ENCODE results near the gene FAHD2B.
"Not testable (repeated sequence)": the region's sequence is repeated elsewhere in the genome, so short reads cannot be mapped to it uniquely, and the experiment has no call there.

The FAHD2B gene

DNA sequence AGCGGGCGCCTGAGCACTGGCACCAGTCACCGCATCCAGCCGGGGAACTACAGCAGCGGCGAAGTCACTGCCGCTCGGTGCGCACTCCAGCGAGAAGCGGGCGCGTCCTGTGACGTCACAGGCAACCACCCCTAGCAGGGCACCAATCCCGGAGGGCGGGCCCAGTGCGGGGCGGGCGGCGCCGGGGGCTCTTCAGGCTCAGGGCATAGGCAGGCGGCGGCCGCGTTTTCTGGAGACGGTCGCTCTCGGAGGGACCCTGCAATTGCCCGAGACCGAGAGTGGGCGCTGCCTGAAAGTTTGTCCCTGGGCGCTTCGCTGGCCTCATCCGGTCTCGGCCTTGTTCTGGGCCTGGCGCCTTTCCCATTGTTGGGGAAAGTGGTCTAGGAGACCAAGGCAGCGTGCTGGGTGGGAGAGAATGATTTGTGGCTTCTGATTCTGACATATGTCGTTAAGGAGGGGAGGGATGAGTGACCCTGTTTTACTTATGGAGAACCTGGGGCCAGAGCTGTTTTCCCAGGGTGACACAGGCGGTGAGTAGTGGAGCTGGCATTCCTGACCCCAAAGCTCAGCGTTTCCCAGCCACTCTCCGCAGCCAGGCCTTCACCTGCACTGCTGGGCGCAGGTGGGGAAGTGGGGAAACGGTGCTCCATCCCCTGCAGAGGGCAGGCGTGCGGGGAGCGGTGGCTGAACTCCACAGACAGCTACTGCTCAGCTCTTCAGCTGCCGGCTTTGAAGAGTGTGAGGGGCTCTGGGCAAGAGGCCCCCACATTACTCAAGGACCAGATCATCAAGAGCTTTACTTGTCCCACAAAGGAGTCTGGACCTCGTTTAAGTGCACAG, at the start of gene FAHD2B:
Gene FAHD2B, minus strand, starts transcription at position 111 of the 840 bp plus-strand sequence. CDS start 3,176 bp downstream, outside the sequence.
- DNase-seq (ENCODE audit: low spot score) = peak; percentile 74

DNA sequence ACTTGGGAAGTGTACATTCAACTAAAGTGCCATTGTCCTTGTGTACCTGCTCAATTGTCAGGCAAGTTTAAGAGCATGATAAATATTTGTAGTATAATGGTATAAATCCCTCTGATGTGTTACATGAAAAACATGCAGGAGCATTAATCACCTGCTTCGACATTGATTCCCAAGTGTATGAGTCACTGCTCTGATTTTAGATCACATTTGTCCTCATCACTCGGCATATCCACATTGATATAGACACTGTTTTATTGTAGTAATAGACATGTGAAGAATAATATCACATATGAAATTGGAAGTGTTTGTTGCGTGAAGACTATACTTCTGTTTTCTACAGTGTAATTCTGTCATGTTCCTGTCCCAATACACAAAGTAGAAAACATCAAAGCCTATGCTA, 49.3 kb upstream of the FAHD2B start:
- DNase-seq (ENCODE audit: low spot score) = not testable (repeated sequence)

DNA sequence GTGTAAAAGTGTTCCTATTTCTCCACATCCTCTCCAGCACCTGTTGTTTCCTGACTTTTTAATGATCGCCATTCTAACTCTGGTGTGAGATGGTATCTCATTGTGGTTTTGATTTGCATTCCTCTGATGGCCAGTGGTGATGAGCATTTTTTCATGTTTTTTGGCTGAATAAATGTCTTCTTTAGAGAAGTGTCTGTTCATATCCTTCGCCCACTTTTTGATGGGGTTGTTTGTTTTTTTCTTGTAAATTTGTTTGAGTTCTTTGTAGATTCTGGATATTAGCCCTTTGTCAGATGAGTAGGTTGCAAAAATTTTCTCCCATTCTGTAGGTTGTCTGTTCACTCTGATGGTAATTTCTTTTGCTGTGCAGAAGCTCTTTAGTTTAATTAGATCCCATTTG, 34.4 kb upstream of the FAHD2B start:
- not testable (repeated sequence) for DNase-seq (ENCODE audit: low spot score)

DNA sequence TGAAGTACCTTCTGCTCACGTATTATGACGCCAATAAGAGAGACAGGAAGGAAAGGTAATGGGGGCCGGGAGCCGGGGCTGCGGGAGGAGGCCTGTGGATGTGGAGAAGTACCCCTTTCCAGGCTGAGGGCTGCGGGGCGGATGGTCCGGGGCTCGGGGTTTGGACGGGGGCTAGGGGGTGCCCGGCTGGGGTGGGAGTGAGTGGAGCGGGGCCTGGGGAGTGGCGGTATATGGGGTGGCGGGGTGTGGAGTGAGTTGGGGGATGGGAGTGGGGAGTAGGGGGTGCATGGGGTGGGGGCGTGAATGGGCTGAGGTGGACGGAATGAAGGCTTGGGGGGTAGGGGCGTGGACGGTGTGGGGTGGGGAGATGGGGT, 19.2 kb upstream of the FAHD2B start:
- DNase-seq (ENCODE audit: low spot score) = peak; percentile 22

DNA sequence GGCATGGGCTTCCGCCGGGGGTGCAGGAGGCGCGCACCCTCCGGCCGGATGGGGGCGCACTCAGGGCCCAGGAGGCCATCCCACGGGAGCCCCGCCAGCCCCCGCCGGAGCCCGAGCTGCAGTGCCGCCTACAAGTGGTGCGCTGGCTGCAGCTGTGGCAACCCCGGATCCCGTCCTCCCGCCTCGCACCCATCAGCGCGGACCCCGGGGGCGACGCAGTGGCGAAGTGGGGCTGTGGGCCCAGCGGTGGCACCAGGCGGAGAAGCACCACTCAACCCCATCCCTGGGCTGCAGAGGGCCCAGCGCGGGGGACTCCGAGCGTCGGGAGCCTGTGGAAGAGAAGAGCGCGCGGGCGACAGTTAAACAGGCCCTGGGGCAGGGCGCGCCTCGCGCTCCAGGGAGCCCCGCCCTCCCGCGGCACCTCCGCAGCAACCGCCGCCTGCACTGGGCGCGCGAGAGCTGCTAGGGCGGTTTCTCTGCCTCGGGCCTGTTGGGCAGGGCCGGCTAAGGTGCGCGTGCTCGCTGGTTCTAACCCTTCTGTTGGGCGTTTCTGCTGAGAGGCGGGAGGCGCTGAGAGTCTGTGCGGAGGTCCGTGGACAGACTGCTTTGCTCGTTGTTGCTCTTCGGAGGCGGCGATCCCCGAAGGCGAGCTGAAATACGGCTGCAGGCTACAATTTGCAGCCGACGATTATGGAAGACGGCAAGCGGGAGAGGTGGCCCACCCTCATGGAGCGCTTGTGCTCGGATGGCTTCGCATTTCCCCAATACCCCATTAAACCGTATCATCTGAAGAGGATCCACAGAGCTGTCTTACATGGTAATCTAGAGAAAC, 18.6 kb upstream of the FAHD2B start, which contains the start of gene ANKRD36:
Gene ANKRD36, plus strand, starts transcription at position 104 of the 832 bp plus-strand sequence. Its CDS starts 587 bp downstream, at position 691.
- peak; percentile 88 for DNase-seq (ENCODE audit: low spot score)

DNA sequence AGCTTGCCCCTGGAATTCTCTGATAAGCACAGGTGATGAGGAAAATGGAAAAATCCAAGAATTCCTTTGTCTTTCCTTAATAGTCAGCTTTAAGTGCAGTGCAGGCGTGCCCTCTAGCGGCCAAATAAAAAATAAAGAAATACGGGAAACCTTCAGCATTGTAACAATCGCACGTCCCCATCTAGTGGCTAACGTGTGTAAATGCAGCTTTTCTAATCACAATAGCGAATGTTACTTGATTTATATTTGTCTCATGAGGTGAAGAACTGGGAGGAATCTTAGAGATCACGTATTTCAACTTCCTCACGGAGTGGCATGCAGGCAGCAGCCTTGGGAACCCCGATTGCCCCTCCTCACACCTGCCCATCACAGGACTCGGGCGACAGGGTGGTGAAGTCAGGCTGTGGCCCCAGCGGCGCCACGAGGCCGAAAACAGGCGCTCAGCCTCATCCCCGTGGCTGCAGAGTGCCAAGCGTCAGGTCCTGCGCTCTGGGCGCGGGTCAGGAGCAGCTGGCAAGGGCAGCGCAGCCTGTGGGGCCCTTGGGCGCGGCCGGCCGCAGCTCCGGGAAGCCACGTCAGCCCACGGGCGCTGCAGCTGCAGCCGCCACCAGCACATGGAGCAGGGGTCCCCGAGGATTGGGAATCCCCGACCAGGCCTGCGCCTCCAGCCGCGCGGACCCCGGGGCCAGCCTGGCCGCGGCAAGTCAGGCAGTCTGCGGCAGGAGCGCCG, 17.8 kb upstream of the FAHD2B start:
- peak; percentile 80 for DNase-seq (ENCODE audit: low spot score)

- not testable (repeated sequence) for DNase-seq (ENCODE audit: low spot score)
Observed at GRCh38 chr2:97111246-97111645, 16.6 kb upstream of the FAHD2B start.

DNA sequence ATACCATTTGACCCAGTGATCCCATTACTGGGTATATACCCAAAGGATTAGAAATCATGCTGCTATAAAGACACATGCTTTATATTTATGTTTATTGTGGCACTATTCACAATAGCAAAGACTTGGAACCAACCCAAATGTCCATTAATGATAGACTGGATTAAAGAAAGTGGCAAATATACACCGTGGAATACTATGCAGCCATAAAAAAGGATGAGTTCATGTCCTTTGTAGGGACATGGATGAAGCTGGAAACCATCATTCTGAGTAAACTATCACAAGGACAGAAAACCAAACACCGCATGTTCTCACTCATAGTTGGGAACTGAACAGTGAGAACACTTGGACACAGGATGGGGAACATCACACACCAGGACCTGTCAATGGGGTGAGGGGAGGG, 12.2 kb upstream of the FAHD2B start:
- not testable (repeated sequence) for DNase-seq (ENCODE audit: low spot score)

DNA sequence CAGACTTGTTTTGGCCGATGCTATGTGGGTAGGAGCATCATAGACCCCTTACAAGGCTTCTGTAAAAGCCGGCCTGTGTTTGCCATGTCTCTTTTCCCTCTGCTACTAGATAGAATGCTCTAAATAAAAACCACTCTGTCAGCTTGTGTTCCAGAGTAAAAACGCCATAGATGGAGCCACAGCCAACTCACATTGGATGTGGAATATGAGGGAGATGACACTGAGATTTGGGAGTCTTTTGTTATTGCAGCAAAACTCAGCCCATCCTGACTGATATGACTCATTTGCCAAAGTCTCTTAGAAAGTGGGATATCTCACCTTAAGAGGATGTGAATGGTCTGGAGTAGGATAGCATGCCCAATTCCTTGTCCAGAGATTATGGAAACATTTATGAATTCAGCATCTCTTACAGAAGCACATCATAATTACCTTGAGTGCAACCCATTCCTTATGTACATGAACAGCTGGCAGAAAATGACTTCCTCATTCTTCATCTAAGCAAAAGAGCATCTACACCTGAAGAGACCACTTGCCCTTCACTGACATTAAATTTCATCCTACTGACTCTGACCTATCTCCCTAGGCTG, 4.2 kb upstream of the FAHD2B start:
- DNase-seq (ENCODE audit: low spot score) = peak; percentile 22

DNA sequence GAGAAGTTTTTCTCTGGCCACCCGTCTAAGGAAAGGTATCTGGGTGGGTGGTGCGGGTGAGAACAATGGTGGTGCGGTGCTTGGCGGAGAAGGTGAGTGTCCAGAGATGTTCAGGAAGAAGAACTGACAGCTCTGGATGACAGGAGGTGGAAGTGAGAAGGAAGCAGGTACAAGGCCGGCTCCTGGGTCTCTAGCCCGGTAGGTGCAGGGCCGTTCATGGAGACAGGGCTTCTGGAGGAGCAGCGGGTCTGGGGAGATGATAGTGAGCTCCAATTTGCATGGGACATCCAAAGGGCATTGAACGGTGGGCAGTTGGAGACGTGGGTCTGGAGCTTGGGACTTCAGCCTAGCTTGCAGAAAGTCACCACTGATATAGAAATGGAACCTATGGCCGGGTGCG, 979 bp upstream of the FAHD2B start:
- DNase-seq (ENCODE audit: low spot score) = no peak

GRCh38 chr2:97093983-97094771, 505 bp downstream of the FAHD2B start:
- not testable (repeated sequence) for DNase-seq (ENCODE audit: low spot score)

- not testable (repeated sequence) for DNase-seq (ENCODE audit: low spot score)
Observed at GRCh38 chr2:97092946-97093345, 1.7 kb downstream of the FAHD2B start.

DNA sequence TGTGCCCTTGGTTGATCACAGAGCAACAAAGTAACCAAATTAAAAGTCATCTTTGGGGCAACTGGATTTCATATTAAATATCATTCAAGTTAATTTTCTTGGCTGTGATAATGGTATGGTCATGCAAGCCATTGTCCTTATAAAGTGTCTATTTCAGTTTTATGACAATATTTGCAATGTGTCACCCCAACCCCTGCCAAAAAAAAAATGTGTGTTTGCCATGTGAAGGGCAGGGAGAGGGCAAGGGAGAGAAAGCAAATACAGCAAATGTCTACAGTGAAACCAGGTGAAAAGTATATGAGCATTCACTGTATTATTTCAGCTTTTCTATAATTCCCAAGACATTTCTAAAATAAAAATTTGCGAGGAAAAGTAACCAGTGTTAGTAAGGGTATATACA, 6.0 kb downstream of the FAHD2B start:
- not testable (repeated sequence) for DNase-seq (ENCODE audit: low spot score)

DNA sequence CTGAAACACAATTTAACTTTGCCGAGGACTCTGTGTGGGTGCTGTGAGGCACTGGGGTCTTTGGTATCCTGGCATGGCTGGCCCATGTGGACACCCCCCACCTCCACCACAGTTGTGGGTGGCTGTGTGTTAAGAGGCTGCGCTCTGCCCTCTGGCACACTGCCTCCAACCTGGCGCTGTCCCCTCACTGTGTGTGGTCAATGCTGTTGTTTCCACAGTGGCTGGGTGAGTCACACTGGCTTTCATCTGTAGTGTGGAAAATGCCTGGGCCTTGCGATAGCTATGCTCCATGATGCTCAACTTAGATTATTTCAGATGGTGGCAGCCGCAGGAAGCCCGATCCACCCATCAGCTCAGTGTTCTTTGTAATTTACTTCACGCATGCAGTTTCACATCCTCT, 9.6 kb downstream of the FAHD2B start:
- not testable (repeated sequence) for DNase-seq (ENCODE audit: low spot score)

DNA sequence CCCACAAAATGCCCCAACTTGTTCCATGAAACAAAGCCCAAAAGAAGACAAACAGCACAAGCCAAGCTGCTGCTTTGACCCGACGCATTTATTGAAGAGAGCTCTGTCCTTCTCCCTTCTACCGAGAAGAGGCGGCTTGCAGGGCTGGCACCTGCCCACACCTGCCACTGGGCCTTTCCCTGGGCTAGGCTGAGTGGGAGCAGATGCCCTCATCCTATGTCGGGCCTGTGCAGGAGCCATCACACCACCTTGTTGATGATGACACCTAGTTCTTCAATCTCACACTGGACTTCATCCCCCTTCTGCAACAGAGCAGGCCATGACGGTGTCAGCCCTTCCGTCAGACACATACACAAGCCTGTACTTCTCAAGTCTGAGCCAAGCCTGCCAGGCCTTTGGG, 11.2 kb downstream of the FAHD2B start:
- not testable (repeated sequence) for DNase-seq (ENCODE audit: low spot score)

DNA sequence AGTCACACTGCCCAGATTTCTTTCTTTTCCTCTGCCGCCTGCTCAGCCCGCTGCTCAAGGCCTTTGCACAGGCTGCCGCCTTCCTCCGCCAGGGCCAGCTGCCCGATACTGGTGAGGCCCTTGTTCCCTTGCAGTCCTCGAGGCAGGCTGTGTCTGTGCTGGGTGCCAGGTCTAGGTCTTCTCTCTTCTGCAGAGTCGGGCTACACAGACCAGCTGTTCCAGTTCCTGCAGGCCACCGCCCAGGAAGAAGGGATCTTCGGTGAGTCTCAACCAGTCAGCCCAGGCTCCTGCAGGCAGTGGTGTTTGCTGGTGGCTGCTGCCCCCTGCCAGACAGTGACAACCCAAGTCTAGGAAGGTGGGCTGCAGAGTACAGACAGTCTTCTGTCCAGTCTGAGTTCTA, 12.5 kb downstream of the FAHD2B start:
- not testable (repeated sequence) for DNase-seq (ENCODE audit: low spot score)

GRCh38 chr2:97080855-97081254, 13.8 kb downstream of the FAHD2B start:
- not testable (repeated sequence) for DNase-seq (ENCODE audit: low spot score)

GRCh38 chr2:97077213-97077612, 17.5 kb downstream of the FAHD2B start:
- DNase-seq (ENCODE audit: low spot score) = not testable (repeated sequence)

GRCh38 chr2:97070915-97071314, 23.8 kb downstream of the FAHD2B start:
- DNase-seq (ENCODE audit: low spot score) = not testable (repeated sequence)

- not testable (repeated sequence) for DNase-seq (ENCODE audit: low spot score)
Observed at GRCh38 chr2:97068722-97069121, 26.0 kb downstream of the FAHD2B start.

GRCh38 chr2:97068074-97068473, 26.6 kb downstream of the FAHD2B start:
- no peak for DNase-seq (ENCODE audit: low spot score)

All from left forelimb (tissue), 1 donor.